AG04450 (cell line): ENCODE data around the gene LYRM4. TPM values are rescaled to one million over a fixed set of nuclear protein-coding genes. Genes with fewer than 3 reads are reported as not detected.

Source experiments
- CTCF ChIA-PET: fragments of 300-600, 350-600 bp; formaldehyde crosslinking; extraction: SDS; loops from one replicate; lab custom pipeline; 2022; ENCODE audit warnings: antibody characterized with exemption, inconsistent platforms; lab: Charles Lee
- POLR2A ChIA-PET: fragments of 350-600 bp; formaldehyde crosslinking; extraction: SDS; loops from one replicate; lab custom pipeline; 2021; ENCODE audit warnings: antibody characterized with exemption, inconsistent platforms; lab: Yijun Ruan, JAX
- DNase-seq: peaks from one replicate; pipeline ENCODE4 v3.0.0-alpha.2; 2011; ENCODE audit warnings: low read depth, low spot score
- H3K27ac ChIP-seq: one replicate; pipeline ENCODE4 v1.5.1; 2012; ENCODE audit warnings: low read depth, low read length, control low read depth
- H3K27me3 ChIP-seq: one replicate; pipeline ENCODE4 v1.6.0; 2012; ENCODE audit warnings: low read length; ENCODE audit not compliant: control insufficient read depth, insufficient read depth
- H3K4me3 ChIP-seq: 2 replicates; pipeline ENCODE4 v1.5.1; 2011; ENCODE audit warnings: mild to moderate bottlenecking, low read depth, low read length, control low read depth
- H3K9me3 ChIP-seq: 2 replicates; pipeline ENCODE4 v1.5.1; 2012; ENCODE audit warnings: low read length; ENCODE audit not compliant: control insufficient read depth, insufficient read depth
- CTCF ChIP-seq: IDR thresholded peaks from 2 replicates; pipeline ENCODE4 v1.5.1; 2011; ENCODE audit warnings: low read depth, low read length, control low read depth, inconsistent platforms
- polyA plus RNA-seq: library from polyadenylated mRNA; depleted of rRNA; stranded (reverse); fragments of >200 nt; gene quantifications from 2 replicates; pipeline ENCODE4 v1.2.3, GENCODE V29; 2011

LYRM4 gene
- polyA plus RNA-seq, 1 experiment, result 41.4 TPM

GRCh38 chr6:5302995-5303622 is 42.4 kb upstream of the LYRM4 start:
- Histone ChIP-seq H3K27me3 (no peaks in the 10 kb centered on the region), H3K27ac (no peak overlapping the region), H3K4me3 (no peak overlapping the region), H3K9me3 (no peaks in the 10 kb centered on the region)
- POLR2A ChIA-PET, result no interaction called here
- peak; percentile 34 for TF ChIP-seq CTCF
- no peak for DNase-seq
- CTCF ChIA-PET, result no interaction called here

GRCh38 chr6:5302220-5302946 is 41.6 kb upstream of the LYRM4 start:
- no peak overlapping the region for H3K4me3 ChIP-seq
- H3K9me3 ChIP-seq, result no peaks in the 10 kb centered on the region
- POLR2A ChIA-PET, result no interaction called here
- CTCF ChIA-PET, result no interaction called here
- DNase-seq, result no peak
- TF ChIP-seq CTCF, result no peak
- no peaks in the 10 kb centered on the region for H3K27me3 ChIP-seq
- no peak overlapping the region for H3K27ac ChIP-seq

GRCh38 chr6:5300206-5300764 is 39.5 kb upstream of the LYRM4 start:
- no peak for DNase-seq
- Histone ChIP-seq H3K27me3 (no peaks in the 10 kb centered on the region), H3K27ac (no peak overlapping the region), H3K4me3 (no peak overlapping the region), H3K9me3 (no peaks in the 10 kb centered on the region)
- no peak for TF ChIP-seq CTCF
- ChIA-PET CTCF (interaction anchor here (1.1 kb wide), 1 partner anchor 156 kb away, joined by 3 read pairs; no protein-coding TSS in a partner anchor), POLR2A (no interaction called here)

- CTCF ChIA-PET, result interaction anchor here (0.7 kb wide), 1 partner anchor 13 kb away, joined by 6 read pairs; no protein-coding TSS in a partner anchor
- no peak for TF ChIP-seq CTCF
- Histone ChIP-seq H3K27me3 (no peaks in the 10 kb centered on the region), H3K4me3 (no peak overlapping the region), H3K9me3 (no peaks in the 10 kb centered on the region), H3K27ac (no peak overlapping the region)
- POLR2A ChIA-PET, result no interaction called here
- no peak for DNase-seq
Observed at GRCh38 chr6:5295623-5296022, 34.9 kb upstream of the LYRM4 start.
